ENCODE measurements around the gene AKAP12.

AKAP12 gene

DNA sequence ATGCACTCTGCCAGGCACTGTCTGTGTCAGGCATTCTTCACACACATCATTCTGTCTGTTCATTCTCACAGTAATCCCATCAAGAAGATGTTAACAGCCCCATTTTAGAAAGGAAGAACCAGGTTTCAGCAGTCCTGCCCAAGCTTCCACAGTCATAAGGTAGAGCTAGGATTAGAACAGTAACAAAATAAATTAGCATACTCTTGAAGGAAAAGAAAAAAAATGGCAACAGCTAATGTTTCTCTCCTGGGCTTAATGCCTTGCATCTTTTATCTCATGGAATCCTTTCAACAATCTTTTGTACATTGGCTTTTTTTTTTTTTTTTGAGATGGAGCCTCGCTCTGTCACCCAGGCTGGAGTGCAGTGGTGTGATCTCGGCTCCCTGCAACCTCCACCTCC lies 32.1 kb upstream of the AKAP12 start:
- DNase-seq (ENCODE audit: low spot score) = no peak

DNA sequence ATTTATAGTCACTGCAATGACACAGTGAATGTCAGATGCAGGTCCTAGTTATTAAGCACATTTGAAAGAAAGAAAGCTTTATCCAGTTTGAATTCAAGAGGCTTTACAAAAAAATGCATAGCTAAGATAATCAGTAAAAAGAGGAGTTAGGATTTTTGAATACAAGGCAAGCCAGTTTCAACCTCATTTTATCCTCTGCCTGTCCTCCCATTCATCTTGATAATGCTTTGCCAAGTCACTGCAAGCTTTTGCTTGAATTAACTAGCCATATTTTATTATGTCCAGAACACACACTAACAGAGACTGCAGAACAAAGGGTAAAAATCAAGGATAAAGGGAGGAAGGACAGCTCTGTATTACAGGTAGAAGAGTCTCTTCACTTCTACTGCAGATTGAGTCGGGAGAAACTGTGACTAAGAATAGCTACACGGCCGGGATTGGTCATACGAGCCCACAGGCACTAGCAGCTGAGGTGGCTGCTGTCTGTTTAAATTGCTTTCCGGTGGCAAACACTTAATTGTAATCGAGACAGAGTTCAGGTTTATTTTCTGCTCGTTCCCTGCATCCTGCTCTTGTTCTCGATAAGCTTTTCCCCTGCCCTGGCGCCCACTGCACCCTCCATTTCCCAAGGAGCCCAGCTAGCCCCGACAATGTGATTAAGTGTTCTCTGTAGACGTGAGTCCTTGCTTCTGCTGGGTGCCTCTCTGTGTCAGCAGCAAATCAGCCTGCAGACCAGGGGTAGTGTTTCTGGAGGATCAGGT lies 30.5 kb upstream of the AKAP12 start:
- TF ChIP-seq, protein P1, sequence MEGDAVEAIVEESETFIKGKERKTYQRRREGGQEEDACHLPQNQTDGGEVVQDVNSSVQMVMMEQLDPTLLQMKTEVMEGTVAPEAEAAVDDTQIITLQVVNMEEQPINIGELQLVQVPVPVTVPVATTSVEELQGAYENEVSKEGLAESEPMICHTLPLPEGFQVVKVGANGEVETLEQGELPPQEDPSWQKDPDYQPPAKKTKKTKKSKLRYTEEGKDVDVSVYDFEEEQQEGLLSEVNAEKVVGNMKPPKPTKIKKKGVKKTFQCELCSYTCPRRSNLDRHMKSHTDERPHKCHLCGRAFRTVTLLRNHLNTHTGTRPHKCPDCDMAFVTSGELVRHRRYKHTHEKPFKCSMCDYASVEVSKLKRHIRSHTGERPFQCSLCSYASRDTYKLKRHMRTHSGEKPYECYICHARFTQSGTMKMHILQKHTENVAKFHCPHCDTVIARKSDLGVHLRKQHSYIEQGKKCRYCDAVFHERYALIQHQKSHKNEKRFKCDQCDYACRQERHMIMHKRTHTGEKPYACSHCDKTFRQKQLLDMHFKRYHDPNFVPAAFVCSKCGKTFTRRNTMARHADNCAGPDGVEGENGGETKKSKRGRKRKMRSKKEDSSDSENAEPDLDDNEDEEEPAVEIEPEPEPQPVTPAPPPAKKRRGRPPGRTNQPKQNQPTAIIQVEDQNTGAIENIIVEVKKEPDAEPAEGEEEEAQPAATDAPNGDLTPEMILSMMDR (IDR thresholded peaks at IDR 0.05; ENCODE audit: extremely low read depth, missing control alignments) = no peak
- no peak for DNase-seq (ENCODE audit: low spot score)

More for the DNA sequence above, 32.1 kb upstream of the AKAP12 start:
- TF ChIP-seq, protein P1 (IDR thresholded peaks at IDR 0.05; ENCODE audit: extremely low read depth, missing control alignments) = no peak

DNA sequence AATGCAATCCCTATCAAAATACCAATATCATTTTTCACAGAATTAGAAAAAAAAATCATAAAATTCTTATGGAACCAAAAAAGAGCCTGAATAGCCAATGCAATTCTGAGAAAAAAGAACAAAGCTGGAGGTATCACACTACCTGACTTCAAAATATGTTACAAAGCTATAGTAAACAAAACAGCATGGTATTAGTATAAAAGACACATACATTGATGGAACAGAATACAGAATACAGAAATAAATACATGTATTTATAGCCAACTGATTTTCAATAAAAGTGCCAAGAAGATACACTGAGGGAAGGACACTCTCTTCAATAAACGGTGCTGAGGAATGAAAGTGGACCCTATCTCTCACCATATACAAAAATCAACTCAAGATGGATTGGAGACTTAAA lies 28.7 kb upstream of the AKAP12 start:
- DNase-seq (ENCODE audit: low spot score) = no peak
- TF ChIP-seq, protein P1 (IDR thresholded peaks at IDR 0.05; ENCODE audit: extremely low read depth, missing control alignments) = no peak

DNA sequence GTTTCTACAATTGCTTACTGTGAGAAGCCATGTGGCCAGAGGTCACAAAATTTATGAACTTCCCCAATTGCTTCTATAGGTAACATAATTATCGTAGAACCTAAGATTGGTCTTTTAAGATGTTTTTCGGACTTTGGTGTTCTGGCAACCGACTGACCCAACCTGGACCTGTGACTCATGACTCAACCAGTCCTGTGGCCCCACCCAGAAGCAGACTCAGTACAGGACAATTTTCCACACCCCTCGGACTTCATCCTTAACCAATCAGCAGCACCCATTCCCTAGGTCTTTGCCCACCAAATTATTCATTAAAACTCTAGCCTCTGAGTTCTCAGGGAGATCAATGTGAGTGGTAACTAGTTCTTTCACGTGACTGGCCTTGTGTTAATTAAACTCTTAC lies 26.4 kb upstream of the AKAP12 start:
- DNase-seq (ENCODE audit: low spot score) = no peak
- TF ChIP-seq, protein P1 (IDR thresholded peaks at IDR 0.05; ENCODE audit: extremely low read depth, missing control alignments) = no peak

DNA sequence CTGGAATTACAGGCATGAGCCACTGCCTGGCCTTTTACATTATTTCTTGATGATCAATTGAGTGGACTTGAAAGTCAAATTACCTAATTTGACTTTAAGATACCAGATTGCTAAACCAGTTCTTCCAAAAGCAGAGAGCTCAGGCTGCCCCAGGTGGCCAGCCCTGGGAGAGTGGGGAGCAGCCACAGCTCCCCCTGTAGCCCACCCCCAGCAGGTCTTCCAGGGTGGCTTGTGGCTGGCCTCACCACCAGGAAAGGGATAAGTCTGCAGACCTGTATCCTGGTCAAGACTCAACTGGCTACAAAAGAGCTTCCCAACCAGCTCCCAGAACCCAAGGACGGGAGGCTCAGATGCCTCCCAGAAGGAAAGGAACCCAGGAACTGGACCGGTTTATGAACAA lies 23.8 kb upstream of the AKAP12 start:
- no peak for DNase-seq (ENCODE audit: low spot score)
- TF ChIP-seq, protein P1 (IDR thresholded peaks at IDR 0.05; ENCODE audit: extremely low read depth, missing control alignments) = no peak

DNA sequence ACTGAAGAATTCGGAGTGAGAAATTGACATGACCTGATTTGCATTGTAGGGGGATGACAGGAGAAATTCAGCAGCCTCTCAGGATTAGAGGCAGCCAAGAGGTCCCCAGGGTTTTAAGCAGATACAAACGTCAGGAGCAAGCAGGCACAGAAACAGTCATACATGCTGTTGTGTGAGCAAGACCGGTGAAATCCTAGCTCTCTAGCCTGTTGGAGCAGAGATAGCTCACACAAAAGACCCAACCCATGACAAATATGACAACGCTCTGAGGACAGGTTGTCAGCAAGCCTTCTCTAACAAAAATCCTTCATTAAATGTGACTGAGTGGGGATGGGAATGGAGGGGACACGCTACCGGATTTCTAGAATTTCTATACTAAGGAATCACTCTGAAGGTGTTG lies 23.0 kb upstream of the AKAP12 start:
- TF ChIP-seq, protein P1 (IDR thresholded peaks at IDR 0.05; ENCODE audit: extremely low read depth, missing control alignments) = no peak
- DNase-seq (ENCODE audit: low spot score) = no peak

DNA sequence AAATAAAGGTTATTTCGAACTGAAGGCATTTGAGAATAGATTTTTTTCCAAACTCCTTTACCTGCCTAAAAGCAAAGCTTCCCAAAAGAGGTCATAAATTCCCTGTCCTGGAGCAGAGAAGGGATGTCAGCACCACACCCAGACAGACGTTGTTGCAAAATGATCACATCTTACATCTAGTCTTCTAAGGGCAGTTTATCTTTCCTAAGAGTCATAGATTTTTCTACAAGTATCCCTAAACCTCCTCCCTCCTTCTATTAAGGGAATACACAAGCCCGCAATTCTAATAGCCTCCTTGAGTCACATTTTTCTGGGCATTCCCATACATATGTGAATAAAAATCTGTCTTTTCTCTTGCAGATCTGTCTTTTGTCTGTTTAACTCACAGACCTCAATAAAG lies 20.6 kb upstream of the AKAP12 start:
- TF ChIP-seq, protein P1 (IDR thresholded peaks at IDR 0.05; ENCODE audit: extremely low read depth, missing control alignments) = no peak
- no peak for DNase-seq (ENCODE audit: low spot score)
